H1 (cell line): ENCODE results near the gene ENTPD6. TPM values are rescaled to one million over a fixed set of nuclear protein-coding genes. Genes with fewer than 3 reads are reported as not detected.

Experiments used
- CHD7 ChIP-seq: fragments of 300-600 bp; sonication (generic); IDR thresholded peaks from 2 replicates; pipeline ENCODE4 v1.7.1; 2012; ENCODE audit warnings: low read length, moderate library complexity, mild to moderate bottlenecking, inconsistent platforms; ENCODE audit not compliant: insufficient replicate concordance
- POLR2A ChIP-seq, 2 experiments: IDR thresholded peaks; 1 replicate in 1 of 2; 2 replicates in 1 of 2; pipeline ENCODE4 v1.6.1; 2011; ENCODE audit warnings: low read depth in 2 of 2, low read length in 2 of 2, mild to moderate bottlenecking in 2 of 2; ENCODE audit errors: control extremely low read depth in 1 of 2
- polyA plus RNA-seq, 7 experiments: library from polyadenylated mRNA; depleted of rRNA in 3 of 7; stranded (reverse) in 5 of 7; unstranded in 2 of 7; fragments of >200 nt in 5 of 7; fragments of 200-250 nt in 2 of 7; gene quantifications; 1 replicate in 5 of 7; 2 replicates in 1 of 7; 4 replicates in 1 of 7; pipeline versions ENCODE4 v1.2.1 to v1.2.3, GENCODE V29; 2011 to 2013; ENCODE audit warnings: missing spikeins in 2 of 7, mixed read lengths in 2 of 7
- total RNA-seq: library from RNA; stranded (reverse); fragmentation: NEBNext Ultra II Directional; extraction: Animal tissue kit (Norgen Biotek cat#: 25700); gene quantifications from 2 replicates; pipeline ENCODE4 v1.2.1, GENCODE V29; 2021

The ENTPD6 gene
- total and polyA plus RNA-seq, 2 of the 8 experiments (the other 6 are each of a cell fraction or from before 2014, with no cell fraction given): 47.8 to 57.3 TPM

GRCh38 chr20:25275813-25276532 is 80.5 kb downstream of the ENTPD6 start (continued):
- TF ChIP-seq CHD7 (no peak), POLR2A (IDR thresholded peaks at IDR 0.05; ENCODE audit: control extremely low read depth in 1 of 2, low read depth in 2 of 2, low read length in 2 of 2) (no peak)
- TF ChIP-seq, all 59 proteins: peak for 0
